ENCODE results near the gene ACACA. TPM values are rescaled to one million over a fixed set of nuclear protein-coding genes. Genes with fewer than 3 reads are reported as not detected.

ACACA gene
- total RNA-seq, 4 donors from 2014 or later, result 28.7 to 72.7 (median 42.2) TPM

DNA sequence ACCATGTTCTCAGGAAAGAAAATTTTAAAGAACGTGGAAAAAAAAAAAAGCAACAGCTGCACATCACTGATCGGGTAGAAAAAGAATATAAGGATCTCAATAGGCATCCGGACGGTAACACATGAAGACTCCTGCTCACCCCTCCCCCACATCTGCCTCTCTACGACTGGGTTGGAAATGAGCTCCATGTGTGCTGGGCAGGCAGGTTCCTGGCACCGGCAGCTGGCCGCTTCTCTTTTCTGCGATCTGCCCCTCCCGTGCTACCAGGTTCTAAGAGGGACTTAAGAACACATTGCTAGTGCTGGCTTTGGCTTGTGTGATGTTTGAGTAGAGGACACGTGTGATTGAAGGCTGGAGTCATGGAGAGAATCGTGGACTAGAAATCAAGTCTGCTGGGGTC is 342.4 kb downstream of the ACACA start:
- DNase-seq (ENCODE audit: low spot score) (no peak), ATAC-seq (ENCODE audit: low FRiP score) (no peak)
- TF ChIP-seq, protein P1, sequence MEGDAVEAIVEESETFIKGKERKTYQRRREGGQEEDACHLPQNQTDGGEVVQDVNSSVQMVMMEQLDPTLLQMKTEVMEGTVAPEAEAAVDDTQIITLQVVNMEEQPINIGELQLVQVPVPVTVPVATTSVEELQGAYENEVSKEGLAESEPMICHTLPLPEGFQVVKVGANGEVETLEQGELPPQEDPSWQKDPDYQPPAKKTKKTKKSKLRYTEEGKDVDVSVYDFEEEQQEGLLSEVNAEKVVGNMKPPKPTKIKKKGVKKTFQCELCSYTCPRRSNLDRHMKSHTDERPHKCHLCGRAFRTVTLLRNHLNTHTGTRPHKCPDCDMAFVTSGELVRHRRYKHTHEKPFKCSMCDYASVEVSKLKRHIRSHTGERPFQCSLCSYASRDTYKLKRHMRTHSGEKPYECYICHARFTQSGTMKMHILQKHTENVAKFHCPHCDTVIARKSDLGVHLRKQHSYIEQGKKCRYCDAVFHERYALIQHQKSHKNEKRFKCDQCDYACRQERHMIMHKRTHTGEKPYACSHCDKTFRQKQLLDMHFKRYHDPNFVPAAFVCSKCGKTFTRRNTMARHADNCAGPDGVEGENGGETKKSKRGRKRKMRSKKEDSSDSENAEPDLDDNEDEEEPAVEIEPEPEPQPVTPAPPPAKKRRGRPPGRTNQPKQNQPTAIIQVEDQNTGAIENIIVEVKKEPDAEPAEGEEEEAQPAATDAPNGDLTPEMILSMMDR (IDR thresholded peaks at IDR 0.05), result no peak

DNA sequence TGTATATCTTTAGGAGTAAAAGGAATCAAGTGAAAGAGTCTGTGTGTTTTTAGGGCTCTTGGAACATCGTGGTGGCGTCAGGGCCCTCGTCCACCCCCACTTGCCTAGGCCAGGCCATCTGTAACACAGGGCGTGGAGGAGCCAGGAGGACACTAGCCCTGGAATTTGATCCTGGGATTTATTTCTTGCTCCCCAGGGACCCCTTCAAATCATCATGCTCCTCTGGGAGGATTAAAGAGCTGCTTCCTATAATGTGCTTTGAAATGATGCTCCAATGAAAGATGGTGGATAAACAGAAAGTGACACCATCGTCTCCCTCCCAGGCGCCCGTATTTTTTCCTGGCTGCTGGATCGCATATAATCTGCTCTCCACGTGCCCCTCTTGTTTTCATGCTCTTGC is 344.6 kb downstream of the ACACA start:
- no peak for DNase-seq (ENCODE audit: low spot score)
- TF ChIP-seq, protein P1 (IDR thresholded peaks at IDR 0.05), result no peak
- ATAC-seq (ENCODE audit: low FRiP score), result no peak

DNA sequence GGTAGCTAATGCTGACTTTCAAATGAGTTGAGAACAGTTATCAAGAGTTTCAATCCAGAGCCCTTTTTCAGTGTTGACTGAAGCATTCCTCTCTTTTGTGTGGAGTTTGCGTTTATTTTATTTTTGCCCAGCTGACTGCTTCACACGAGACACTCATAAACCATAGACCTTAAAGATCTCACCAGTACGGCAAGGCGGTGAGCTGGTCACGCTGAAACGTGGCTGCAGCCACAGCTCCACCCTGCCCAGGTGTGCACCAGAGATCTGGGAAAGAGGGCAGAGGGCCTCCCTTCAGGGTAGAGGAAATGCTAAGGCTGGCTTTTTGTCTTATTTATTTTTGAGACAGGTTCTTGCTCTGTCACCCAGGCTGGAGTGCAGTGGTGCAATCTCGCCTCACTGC is 345.7 kb downstream of the ACACA start:
- ATAC-seq (ENCODE audit: low FRiP score), result no peak
- TF ChIP-seq, protein P1 (IDR thresholded peaks at IDR 0.05), result no peak
- DNase-seq (ENCODE audit: low spot score), result no peak

DNA sequence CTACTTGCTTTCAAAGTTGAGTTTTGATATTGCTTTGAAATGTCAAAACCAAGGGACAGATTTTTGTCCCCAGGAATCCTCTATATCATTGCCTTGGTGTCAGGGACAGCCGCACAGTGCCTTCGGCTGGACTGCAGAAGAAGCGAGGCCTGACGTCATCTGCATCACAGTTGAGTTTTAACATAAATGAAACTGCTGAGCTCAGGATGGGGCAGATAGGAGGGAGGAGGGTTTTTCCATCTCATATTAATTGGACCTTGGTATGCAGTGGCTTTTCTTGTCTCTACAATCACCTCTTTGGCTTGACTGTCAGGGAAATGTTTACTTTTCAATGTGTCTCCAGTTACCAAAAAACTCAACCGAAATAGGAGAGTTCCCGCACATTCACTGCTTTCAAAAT is 346.5 kb downstream of the ACACA start:
- ATAC-seq (ENCODE audit: low FRiP score), result no peak
- no peak for DNase-seq (ENCODE audit: low spot score)
- TF ChIP-seq, protein P1 (IDR thresholded peaks at IDR 0.05), result no peak

DNA sequence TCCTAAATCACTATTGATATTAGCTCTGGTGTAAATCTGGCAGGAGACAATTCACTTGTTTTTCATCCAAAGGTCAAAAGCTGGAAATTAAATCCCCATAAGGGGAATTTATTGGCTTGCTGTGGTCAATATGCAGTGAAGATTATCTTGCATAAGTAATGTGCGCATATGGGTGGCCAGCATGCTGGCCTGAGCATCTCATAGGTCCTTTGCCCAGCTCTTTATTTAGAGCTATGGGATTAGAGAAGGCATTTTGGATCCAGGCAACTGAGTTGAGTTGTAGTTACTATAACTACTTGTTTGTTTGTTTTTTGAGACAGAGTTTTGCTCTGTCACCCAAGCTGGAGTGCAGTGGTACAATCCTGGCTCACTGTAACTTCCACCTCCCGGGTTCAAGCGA is 347.1 kb downstream of the ACACA start:
- TF ChIP-seq, protein P1 (IDR thresholded peaks at IDR 0.05), result no peak
- ATAC-seq (ENCODE audit: low FRiP score) (no peak), DNase-seq (ENCODE audit: low spot score) (no peak)

DNA sequence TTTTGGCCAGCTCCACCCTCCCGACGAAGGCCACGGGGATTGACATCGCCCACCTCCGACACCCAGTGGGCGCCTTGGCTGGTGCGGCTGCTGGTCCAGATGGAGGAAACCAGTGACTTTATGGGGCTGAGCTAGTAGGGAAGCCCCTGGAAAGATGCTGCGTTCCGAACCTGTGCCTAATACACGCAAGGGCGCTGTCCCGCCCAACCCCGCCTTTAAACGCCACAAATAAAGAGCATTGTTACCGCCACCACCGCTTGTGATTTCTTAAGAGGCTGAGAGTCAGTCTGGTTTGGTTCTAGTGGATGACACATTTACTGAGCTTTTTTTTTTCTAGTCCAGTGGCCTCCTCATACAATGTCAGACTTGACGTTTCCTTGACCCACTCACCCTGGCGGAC is 350.0 kb downstream of the ACACA start:
- no peak for DNase-seq (ENCODE audit: low spot score)
- TF ChIP-seq, protein P1 (IDR thresholded peaks at IDR 0.05), result no peak
- ATAC-seq (ENCODE audit: low FRiP score), result no peak

DNA sequence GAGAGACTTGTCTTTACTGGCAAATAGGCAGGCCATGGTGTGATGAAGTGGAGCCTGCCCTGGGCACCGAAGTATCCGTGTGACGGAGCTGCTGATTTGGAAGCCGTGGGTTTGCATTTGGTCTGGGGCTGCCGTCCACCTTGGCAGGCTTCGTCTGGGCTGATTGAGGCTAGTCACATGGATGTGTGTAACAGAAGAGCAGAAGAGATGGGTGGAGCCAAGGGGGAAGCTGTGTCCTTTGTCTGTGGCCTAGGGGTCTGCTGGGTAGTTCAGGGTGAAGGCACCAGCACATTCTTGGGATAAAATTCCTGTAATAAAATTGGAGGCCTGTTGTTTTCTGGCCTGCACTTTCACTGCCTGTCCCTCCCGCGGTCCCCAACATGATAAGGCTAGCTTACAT is 351.7 kb downstream of the ACACA start:
- ATAC-seq (ENCODE audit: low FRiP score) (no peak), DNase-seq (ENCODE audit: low spot score) (no peak)
- TF ChIP-seq, protein P1 (IDR thresholded peaks at IDR 0.05), result no peak
